Measurements from ENCODE around the gene ASB2. TPM values are rescaled to one million over a fixed set of nuclear protein-coding genes. Genes with fewer than 3 reads are reported as not detected.

The ASB2 gene
- total and polyA plus RNA-seq, 5 donors from 2014 or later: 0.96 to 5.7 (median 4.7) TPM

- no peaks in the 10 kb centered on the region for H3K9me3 Mint-ChIP-seq
- ATAC-seq (ENCODE audit: low read depth in 2 of 2): no peak
Measured at GRCh38 chr14:93935213-93935612, 41.2 kb downstream of the ASB2 start.

GRCh38 chr14:93932642-93933041 lies 43.7 kb downstream of the ASB2 start:
- H3K4me1 Mint-ChIP-seq: peaks cover 0 to 2% (median 1%) of the 10 kb centered on the region in 4 donors
- no peaks in the 10 kb centered on the region for H3K27me3 ChIP-seq (ENCODE audit: control insufficient read depth, insufficient read depth, low read length)
- H3K27me3 Mint-ChIP-seq: no peaks in the 10 kb centered on the region
- no peaks in the 10 kb centered on the region for H3K4me1 ChIP-seq (ENCODE audit: control insufficient read depth, insufficient read depth, low read length, poor library complexity, severe bottlenecking)
- no peak overlapping the region for H3K4me3 Mint-ChIP-seq
- no peaks in the 10 kb centered on the region for H3K36me3 Mint-ChIP-seq
- no peaks in the 10 kb centered on the region for H3K9me3 ChIP-seq (ENCODE audit: control insufficient read depth in 2 of 2, low read length in 2 of 2)
- no peak for DNase-seq
- H3K27ac Mint-ChIP-seq: no peak overlapping the region
- H3K9me3 Mint-ChIP-seq: no peaks in the 10 kb centered on the region
- peaks cover 2% of the 10 kb centered on the region for H3K36me3 ChIP-seq (ENCODE audit: control insufficient read depth, insufficient read depth, low read length)
- no peak overlapping the region for H3K27ac ChIP-seq (ENCODE audit: insufficient read depth, low read length, poor library complexity, severe bottlenecking)
- H3K4me3 ChIP-seq (ENCODE audit: low read depth, low read length): no peak overlapping the region
- no peak for ATAC-seq (ENCODE audit: low read depth in 2 of 2)

More at GRCh38 chr14:93935213-93935612, 41.2 kb downstream of the ASB2 start:
- H3K36me3 Mint-ChIP-seq: no peaks in the 10 kb centered on the region
- Histone ChIP-seq H3K27me3 (ENCODE audit: control insufficient read depth, insufficient read depth, low read length) (no peaks in the 10 kb centered on the region), H3K9me3 (ENCODE audit: control insufficient read depth in 2 of 2, low read length in 2 of 2) (no peaks in the 10 kb centered on the region), H3K4me3 (ENCODE audit: low read depth, low read length) (no peak overlapping the region), H3K4me1 (ENCODE audit: control insufficient read depth, insufficient read depth, low read length, poor library complexity, severe bottlenecking) (peaks cover 10% of the 10 kb centered on the region), H3K27ac (ENCODE audit: insufficient read depth, low read length, poor library complexity, severe bottlenecking) (no peak overlapping the region), H3K36me3 (ENCODE audit: control insufficient read depth, insufficient read depth, low read length) (peaks cover 2% of the 10 kb centered on the region)
- H3K4me1 Mint-ChIP-seq: peaks cover 0 to 11% (median 5%) of the 10 kb centered on the region in 4 donors
- DNase-seq: no peak
- H3K27me3 Mint-ChIP-seq: peaks cover 4% of the 10 kb centered on the region
- H3K27ac Mint-ChIP-seq: no peak overlapping the region
- no peak overlapping the region for H3K4me3 Mint-ChIP-seq

GRCh38 chr14:93930989-93931307 lies 45.4 kb downstream of the ASB2 start:
- no peak overlapping the region for H3K4me3 Mint-ChIP-seq
- no peak overlapping the region for H3K27ac Mint-ChIP-seq
- Histone ChIP-seq H3K27me3 (ENCODE audit: control insufficient read depth, insufficient read depth, low read length) (no peaks in the 10 kb centered on the region), H3K36me3 (ENCODE audit: control insufficient read depth, insufficient read depth, low read length) (peaks cover 2% of the 10 kb centered on the region), H3K4me1 (ENCODE audit: control insufficient read depth, insufficient read depth, low read length, poor library complexity, severe bottlenecking) (no peaks in the 10 kb centered on the region), H3K4me3 (ENCODE audit: low read depth, low read length) (no peak overlapping the region), H3K9me3 (ENCODE audit: control insufficient read depth in 2 of 2, low read length in 2 of 2) (no peaks in the 10 kb centered on the region), H3K27ac (ENCODE audit: insufficient read depth, low read length, poor library complexity, severe bottlenecking) (no peak overlapping the region)
- H3K9me3 Mint-ChIP-seq: no peaks in the 10 kb centered on the region
- DNase-seq: no peak
- H3K4me1 Mint-ChIP-seq: no peaks in the 10 kb centered on the region
- H3K36me3 Mint-ChIP-seq: no peaks in the 10 kb centered on the region
- no peaks in the 10 kb centered on the region for H3K27me3 Mint-ChIP-seq
- ATAC-seq (ENCODE audit: low read depth in 2 of 2): no peak

- Histone ChIP-seq H3K4me1 (ENCODE audit: control insufficient read depth, insufficient read depth, low read length, poor library complexity, severe bottlenecking) (no peaks in the 10 kb centered on the region), H3K9me3 (ENCODE audit: control insufficient read depth in 2 of 2, low read length in 2 of 2) (no peaks in the 10 kb centered on the region), H3K4me3 (ENCODE audit: low read depth, low read length) (no peak overlapping the region), H3K27ac (ENCODE audit: insufficient read depth, low read length, poor library complexity, severe bottlenecking) (no peak overlapping the region), H3K36me3 (ENCODE audit: control insufficient read depth, insufficient read depth, low read length) (peaks cover 2% of the 10 kb centered on the region), H3K27me3 (ENCODE audit: control insufficient read depth, insufficient read depth, low read length) (no peaks in the 10 kb centered on the region)
- ATAC-seq (ENCODE audit: low read depth in 2 of 2) (no peak), DNase-seq (no peak)
- Mint-ChIP-seq H3K4me3 (peak overlapping the region in 1 of 4 donors; percentile 32), H3K27me3 (no peaks in the 10 kb centered on the region), H3K36me3 (no peaks in the 10 kb centered on the region), H3K4me1 (no peaks in the 10 kb centered on the region), H3K9me3 (no peaks in the 10 kb centered on the region), H3K27ac (no peak overlapping the region)
Measured at GRCh38 chr14:93930296-93930988, 45.9 kb downstream of the ASB2 start.

- Mint-ChIP-seq H3K4me3 (no peak overlapping the region), H3K27me3 (no peaks in the 10 kb centered on the region), H3K4me1 (no peaks in the 10 kb centered on the region), H3K36me3 (no peaks in the 10 kb centered on the region), H3K9me3 (no peaks in the 10 kb centered on the region), H3K27ac (peak overlapping the region in 1 of 3 donors; percentile 40)
- H3K4me3 ChIP-seq (ENCODE audit: low read depth, low read length): no peak overlapping the region
- no peaks in the 10 kb centered on the region for H3K27me3 ChIP-seq (ENCODE audit: control insufficient read depth, insufficient read depth, low read length)
- no peaks in the 10 kb centered on the region for H3K9me3 ChIP-seq (ENCODE audit: control insufficient read depth in 2 of 2, low read length in 2 of 2)
- no peaks in the 10 kb centered on the region for H3K4me1 ChIP-seq (ENCODE audit: control insufficient read depth, insufficient read depth, low read length, poor library complexity, severe bottlenecking)
- no peak overlapping the region for H3K27ac ChIP-seq (ENCODE audit: insufficient read depth, low read length, poor library complexity, severe bottlenecking)
- peaks cover 2% of the 10 kb centered on the region for H3K36me3 ChIP-seq (ENCODE audit: control insufficient read depth, insufficient read depth, low read length)
- DNase-seq: no peak
- no peak for ATAC-seq (ENCODE audit: low read depth in 2 of 2)
Measured at GRCh38 chr14:93929657-93930056, 46.7 kb downstream of the ASB2 start.

GRCh38 chr14:93929048-93929535 lies 47.3 kb downstream of the ASB2 start:
- H3K27ac Mint-ChIP-seq: no peak overlapping the region

GRCh38 chr14:93928184-93929047 lies 48.0 kb downstream of the ASB2 start:
- Mint-ChIP-seq H3K9me3 (no peaks in the 10 kb centered on the region), H3K4me3 (no peak overlapping the region), H3K27me3 (no peaks in the 10 kb centered on the region), H3K4me1 (no peaks in the 10 kb centered on the region), H3K36me3 (no peaks in the 10 kb centered on the region), H3K27ac (no peak overlapping the region)
- no peaks in the 10 kb centered on the region for H3K4me1 ChIP-seq (ENCODE audit: control insufficient read depth, insufficient read depth, low read length, poor library complexity, severe bottlenecking)
- H3K27me3 ChIP-seq (ENCODE audit: control insufficient read depth, insufficient read depth, low read length): no peaks in the 10 kb centered on the region
- no peak overlapping the region for H3K4me3 ChIP-seq (ENCODE audit: low read depth, low read length)
- no peak for ATAC-seq (ENCODE audit: low read depth in 2 of 2)
- DNase-seq: no peak
- H3K36me3 ChIP-seq (ENCODE audit: control insufficient read depth, insufficient read depth, low read length): no peaks in the 10 kb centered on the region
- no peak overlapping the region for H3K27ac ChIP-seq (ENCODE audit: insufficient read depth, low read length, poor library complexity, severe bottlenecking)
- no peaks in the 10 kb centered on the region for H3K9me3 ChIP-seq (ENCODE audit: control insufficient read depth in 2 of 2, low read length in 2 of 2)

More at GRCh38 chr14:93929048-93929535, 47.3 kb downstream of the ASB2 start:
- Histone ChIP-seq H3K27me3 (ENCODE audit: control insufficient read depth, insufficient read depth, low read length) (no peaks in the 10 kb centered on the region), H3K4me1 (ENCODE audit: control insufficient read depth, insufficient read depth, low read length, poor library complexity, severe bottlenecking) (no peaks in the 10 kb centered on the region), H3K9me3 (ENCODE audit: control insufficient read depth in 2 of 2, low read length in 2 of 2) (no peaks in the 10 kb centered on the region), H3K27ac (ENCODE audit: insufficient read depth, low read length, poor library complexity, severe bottlenecking) (no peak overlapping the region), H3K4me3 (ENCODE audit: low read depth, low read length) (no peak overlapping the region), H3K36me3 (ENCODE audit: control insufficient read depth, insufficient read depth, low read length) (peaks cover 2% of the 10 kb centered on the region)
- ATAC-seq (ENCODE audit: low read depth in 2 of 2) (no peak), DNase-seq (no peak)
- no peaks in the 10 kb centered on the region for H3K4me1 Mint-ChIP-seq
- no peaks in the 10 kb centered on the region for H3K9me3 Mint-ChIP-seq
- no peak overlapping the region for H3K4me3 Mint-ChIP-seq
- H3K27me3 Mint-ChIP-seq: no peaks in the 10 kb centered on the region
- H3K36me3 Mint-ChIP-seq: no peaks in the 10 kb centered on the region
